ENCODE data around the gene CHST11.

- TF ChIP-seq, protein P1, sequence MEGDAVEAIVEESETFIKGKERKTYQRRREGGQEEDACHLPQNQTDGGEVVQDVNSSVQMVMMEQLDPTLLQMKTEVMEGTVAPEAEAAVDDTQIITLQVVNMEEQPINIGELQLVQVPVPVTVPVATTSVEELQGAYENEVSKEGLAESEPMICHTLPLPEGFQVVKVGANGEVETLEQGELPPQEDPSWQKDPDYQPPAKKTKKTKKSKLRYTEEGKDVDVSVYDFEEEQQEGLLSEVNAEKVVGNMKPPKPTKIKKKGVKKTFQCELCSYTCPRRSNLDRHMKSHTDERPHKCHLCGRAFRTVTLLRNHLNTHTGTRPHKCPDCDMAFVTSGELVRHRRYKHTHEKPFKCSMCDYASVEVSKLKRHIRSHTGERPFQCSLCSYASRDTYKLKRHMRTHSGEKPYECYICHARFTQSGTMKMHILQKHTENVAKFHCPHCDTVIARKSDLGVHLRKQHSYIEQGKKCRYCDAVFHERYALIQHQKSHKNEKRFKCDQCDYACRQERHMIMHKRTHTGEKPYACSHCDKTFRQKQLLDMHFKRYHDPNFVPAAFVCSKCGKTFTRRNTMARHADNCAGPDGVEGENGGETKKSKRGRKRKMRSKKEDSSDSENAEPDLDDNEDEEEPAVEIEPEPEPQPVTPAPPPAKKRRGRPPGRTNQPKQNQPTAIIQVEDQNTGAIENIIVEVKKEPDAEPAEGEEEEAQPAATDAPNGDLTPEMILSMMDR (IDR thresholded peaks at IDR 0.05; ENCODE audit: borderline replicate concordance, extremely low read depth, low read length, poor library complexity, severe bottlenecking) = no peak
- no peak for TF ChIP-seq EZH2 (IDR thresholded peaks at IDR 0.05; ENCODE audit: borderline replicate concordance, low read depth, low read length, severe bottlenecking)
Observed at GRCh38 chr12:104749545-104749944, 292.8 kb downstream of the CHST11 start.

Data from DND-41 (cell line).